Mesenchymal stem cell (in vitro differentiated cells and primary cell): Measurements from ENCODE around the gene FBXO7.

ENCODE experiments used
- DNase-seq: peaks from one replicate; pipeline ENCODE4 v3.0.0-alpha.2; 2013
- H2AFZ ChIP-seq: one replicate; pipeline ENCODE4 v1.6.1; 2013; ENCODE audit warnings: low read depth, mild to moderate bottlenecking, control low read depth, inconsistent platforms, low read length, moderate library complexity
- H2AK5ac ChIP-seq: 2 replicates; pipeline ENCODE4 v1.6.1; 2013; ENCODE audit warnings: low read length, moderate library complexity, mild to moderate bottlenecking, inconsistent platforms; ENCODE audit not compliant: severe bottlenecking
- H2BK120ac ChIP-seq: one replicate; pipeline ENCODE4 v1.6.1; 2013; ENCODE audit warnings: low read depth, mild to moderate bottlenecking, inconsistent platforms, low read length, moderate library complexity
- H2BK12ac ChIP-seq, 2 experiments: one replicate each; pipeline ENCODE4 v1.6.1; 2013; ENCODE audit warnings: inconsistent platforms in 2 of 2, low read length in 2 of 2, mild to moderate bottlenecking in 2 of 2, moderate library complexity in 2 of 2, control low read depth in 1 of 2
- H2BK15ac ChIP-seq: one replicate; pipeline ENCODE4 v1.6.1; 2013; ENCODE audit warnings: mild to moderate bottlenecking, low read depth, inconsistent platforms; ENCODE audit not compliant: poor library complexity, severe bottlenecking
- H2BK5ac ChIP-seq: 2 replicates; pipeline ENCODE4 v1.6.1; 2013; ENCODE audit warnings: low read depth, mild to moderate bottlenecking, low read length, control low read depth, inconsistent platforms; ENCODE audit not compliant: poor library complexity, severe bottlenecking
- H3K14ac ChIP-seq, 2 experiments: one replicate each; pipeline ENCODE4 v1.6.1; 2013; ENCODE audit warnings: inconsistent platforms in 2 of 2, low read length in 2 of 2, control low read depth in 1 of 2, mild to moderate bottlenecking in 1 of 2, moderate library complexity in 1 of 2
- H3K18ac ChIP-seq, 2 experiments: one replicate each; pipeline ENCODE4 v1.6.1; 2013; ENCODE audit warnings: inconsistent platforms in 2 of 2, low read length in 2 of 2, control low read depth in 1 of 2, low read depth in 1 of 2, mild to moderate bottlenecking in 1 of 2
- H3K23ac ChIP-seq, 2 experiments: one replicate each; pipeline ENCODE4 v1.6.1; 2013; ENCODE audit warnings: inconsistent platforms in 2 of 2, low read length in 2 of 2, mild to moderate bottlenecking in 2 of 2, moderate library complexity in 2 of 2, control low read depth in 1 of 2
- H3K27ac ChIP-seq: 2 replicates; pipeline ENCODE4 v1.5.1; 2013; ENCODE audit warnings: mild to moderate bottlenecking, moderate library complexity, low read length, control low read depth, inconsistent platforms; ENCODE audit not compliant: poor library complexity, severe bottlenecking
- H3K27me3 ChIP-seq, 2 experiments: 2 replicates each; pipeline versions ENCODE4 v1.6.1 to v1.7.0; 2013; ENCODE audit warnings: low read length in 2 of 2, mild to moderate bottlenecking in 2 of 2, moderate library complexity in 2 of 2, control low read depth in 1 of 2, inconsistent platforms in 1 of 2; ENCODE audit not compliant: control insufficient read depth in 1 of 2, insufficient read depth in 1 of 2
- H3K36me3 ChIP-seq, 2 experiments: 2 replicates each; pipeline versions ENCODE4 v1.6.1 to v1.7.0; 2013; ENCODE audit warnings: low read length in 2 of 2, control low read depth in 1 of 2, inconsistent platforms in 1 of 2, low read depth in 1 of 2, mild to moderate bottlenecking in 1 of 2; ENCODE audit not compliant: insufficient read depth in 2 of 2, control insufficient read depth in 1 of 2
- H3K4ac ChIP-seq, 2 experiments: one replicate each; pipeline ENCODE4 v1.6.1; 2013; ENCODE audit warnings: inconsistent platforms in 2 of 2, low read length in 2 of 2, mild to moderate bottlenecking in 2 of 2, moderate library complexity in 2 of 2, control low read depth in 1 of 2, low read depth in 1 of 2
- H3K4me1 ChIP-seq: 2 replicates; pipeline ENCODE4 v1.6.1; 2013; ENCODE audit warnings: low read depth, low read length, control low read depth; ENCODE audit not compliant: control insufficient read depth, insufficient read depth
- H3K4me2 ChIP-seq: 2 replicates; pipeline ENCODE4 v1.6.1; 2013; ENCODE audit warnings: low read length, mild to moderate bottlenecking, inconsistent platforms; ENCODE audit not compliant: poor library complexity, severe bottlenecking
- H3K4me3 ChIP-seq, 2 experiments: 2 replicates each; pipeline versions ENCODE4 v1.5.1 to v1.7.0; 2013; ENCODE audit warnings: low read length in 2 of 2, mild to moderate bottlenecking in 2 of 2, control low read depth in 1 of 2, low read depth in 1 of 2; ENCODE audit not compliant: insufficient read depth in 1 of 2
- H3K79me1 ChIP-seq: replicated peaks from 2 replicates; pipeline ENCODE4 v1.6.1; 2013; ENCODE audit warnings: mild to moderate bottlenecking, control low read depth, low read length, inconsistent platforms; ENCODE audit not compliant: poor library complexity, severe bottlenecking
- H3K9ac ChIP-seq: 2 replicates; pipeline ENCODE4 v1.7.0; 2013; ENCODE audit warnings: mild to moderate bottlenecking, low read length, moderate library complexity
- H3K9me3 ChIP-seq: 2 replicates; pipeline ENCODE4 v1.7.0; 2013; ENCODE audit warnings: mild to moderate bottlenecking, low read length; ENCODE audit not compliant: control insufficient read depth
- H4K8ac ChIP-seq: one replicate; pipeline ENCODE4 v1.6.1; 2013; ENCODE audit warnings: inconsistent platforms, mild to moderate bottlenecking, low read length, moderate library complexity
- H4K91ac ChIP-seq: one replicate; pipeline ENCODE4 v1.6.1; 2013; ENCODE audit warnings: mild to moderate bottlenecking, low read length, inconsistent platforms
- WGBS: methylation state at CpG from one replicate; pipeline ENCODE4 v1.1.7; 2013; ENCODE audit warnings: mixed read lengths; 5-methylcytosine and 5-hydroxymethylcytosine counted together

Gene FBXO7

DNA sequence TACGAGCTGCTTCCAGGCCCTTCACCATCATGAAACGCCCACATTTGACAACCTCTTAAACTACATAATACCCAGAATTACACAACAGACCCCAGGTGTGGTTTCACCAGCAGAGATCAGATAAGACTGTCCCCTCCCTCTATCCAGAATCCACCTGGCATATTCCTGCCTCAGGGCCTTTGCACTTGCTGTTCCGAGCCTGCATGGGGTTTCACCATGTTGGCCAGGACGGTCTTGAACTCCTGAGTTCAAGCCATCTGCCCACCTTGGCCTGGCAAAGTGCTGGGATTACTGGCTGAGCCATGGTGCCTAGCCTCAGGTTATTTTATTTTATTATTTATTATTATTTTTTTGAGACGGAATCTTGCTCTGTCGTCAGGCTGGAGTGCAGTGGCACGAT, 73.4 kb downstream of the FBXO7 start:
- Histone ChIP-seq H2BK5ac (no peak overlapping the region), H3K27me3 (no peaks in the 10 kb centered on the region), H3K14ac (no peak overlapping the region), H3K4me1 (no peaks in the 10 kb centered on the region), H3K18ac (no peak overlapping the region), H3K79me1 (no peaks in the 10 kb centered on the region), H4K91ac (no peak overlapping the region), H3K4me2 (no peak overlapping the region), H2BK12ac (no peak overlapping the region), H3K4me3 (no peak overlapping the region), H2AK5ac (no peak overlapping the region), H2AFZ (no peak overlapping the region), H3K4ac (no peak overlapping the region), H3K23ac (no peak overlapping the region), H3K36me3 (no peaks in the 10 kb centered on the region), H3K27ac (no peak overlapping the region), H3K9ac (no peak overlapping the region), H2BK15ac (no peak overlapping the region), H2BK120ac (no peak overlapping the region), H3K9me3 (no peaks in the 10 kb centered on the region), H4K8ac (no peak overlapping the region)
- DNase-seq = no peak
- 97% methylated on average over 7 of the region's 7 CpGs for WGBS
